K562 (cell line): ENCODE results near the gene TMEM245. TPM values are rescaled to one million over a fixed set of nuclear protein-coding genes. Genes with fewer than 3 reads are reported as not detected.

Experiments used
- BRCA1 ChIP-seq, 2 experiments: fragments of 450-650 bp in 1 of 2; sonication (generic) in 1 of 2; formaldehyde crosslinking in 1 of 2; IDR thresholded peaks; 2 replicates each; pipeline versions ENCODE4 v1.5.0 to v1.6.1; 2017 to 2020; ENCODE audit warnings: mild to moderate bottlenecking in 1 of 2, missing genetic modification reagents in 1 of 2
- CBFA2T3 ChIP-seq: fragments of 450-650 bp; IDR thresholded peaks from 2 replicates; pipeline ENCODE4 v1.6.1; 2017
- KDM5B ChIP-seq: fragments of 200-600 bp; sonication (generic); IDR thresholded peaks from 2 replicates; pipeline ENCODE4 v1.6.1; 2012; ENCODE audit warnings: low read depth, mild to moderate bottlenecking, moderate library complexity, low read length, control low read depth, inconsistent platforms; ENCODE audit not compliant: insufficient replicate concordance
- KLF13 ChIP-seq: fragments of 450-650 bp; IDR thresholded peaks from 2 replicates; pipeline ENCODE4 v1.6.1; 2016; ENCODE audit warnings: missing genetic modification characterization, low read depth, mild to moderate bottlenecking, missing compliant biosample characterization, moderate library complexity, borderline replicate concordance
- MEIS2 ChIP-seq: fragments of 450-650 bp; IDR thresholded peaks from 2 replicates; pipeline ENCODE4 v1.6.1; 2014; ENCODE audit warnings: mild to moderate bottlenecking; ENCODE audit not compliant: partially characterized antibody
- MNT ChIP-seq, 2 experiments: fragments of 450-650 bp; conservative IDR thresholded peaks; 2 replicates each; pipeline ENCODE4 v1.6.1; 2017; ENCODE audit warnings: mild to moderate bottlenecking in 2 of 2, moderate library complexity in 2 of 2
- POLR2B ChIP-seq: fragments of 450-650 bp; IDR thresholded peaks from 2 replicates; pipeline ENCODE4 v1.6.1; 2018; ENCODE audit warnings: low read depth; ENCODE audit not compliant: partially characterized antibody
- STAT5A ChIP-seq: IDR thresholded peaks from 2 replicates; pipeline ENCODE4 v1.6.1; 2012; ENCODE audit warnings: low read length, inconsistent platforms, borderline replicate concordance
- TARDBP ChIP-seq: fragments of 450-650 bp; IDR thresholded peaks from 2 replicates; pipeline ENCODE4 v1.6.1; 2016
- TOE1 ChIP-seq, 2 experiments: fragments of 450-650 bp in 1 of 2; sonication (generic) in 1 of 2; formaldehyde crosslinking in 1 of 2; IDR thresholded peaks; 2 replicates each; pipeline versions ENCODE4 v1.7.1 to v1.8.0; 2016 to 2022; ENCODE audit warnings: borderline replicate concordance in 2 of 2, mild to moderate bottlenecking in 2 of 2, antibody characterized with exemption in 1 of 2, inconsistent platforms in 1 of 2, low read depth in 1 of 2, missing genetic modification reagents in 1 of 2, moderate library complexity in 1 of 2
- ZNF174 ChIP-seq: fragments of 250-450 bp; sonication (Bioruptor Pico); IDR thresholded peaks from 2 replicates; pipeline ENCODE4 v1.4.0; 2020; ENCODE audit warnings: mild to moderate bottlenecking
- ZNF280B ChIP-seq: fragments of 250-450 bp; sonication (Bioruptor Pico); IDR thresholded peaks from 2 replicates; pipeline ENCODE4 v1.5.1; 2021; ENCODE audit warnings: mild to moderate bottlenecking
- polyA plus RNA-seq, 8 experiments: library from polyadenylated mRNA; depleted of rRNA in 4 of 8; stranded (reverse) in 5 of 8; unstranded in 3 of 8; fragments of >200 nt; fragmentation: Nextera tagmentation in 2 of 8; fragmentation: Illumina TruSeq in 1 of 8; extraction: Ambion mirVana in 2 of 8; extraction: Trizol in 1 of 8; gene quantifications; 2 replicates each; pipeline versions ENCODE4 v1.2.1 to v1.2.3, GENCODE V29; 2011 to 2014; ENCODE audit warnings: inconsistent platforms in 1 of 8, missing spikeins in 1 of 8
- total RNA-seq, 7 experiments: library from RNA; depleted of rRNA in 6 of 7; stranded (reverse); fragments of >200 nt in 6 of 7; fragmentation: Illumina TruSeq in 2 of 7; extraction: Trizol in 2 of 7; gene quantifications; 2 replicates each; pipeline versions ENCODE4 v1.2.1 to v1.2.3, GENCODE V29; 2011 to 2021; ENCODE audit warnings: low replicate concordance in 1 of 7
- TF ChIP-seq, protein P1 (sequence below): fragments of 450-650 bp; formaldehyde crosslinking; IDR thresholded peaks from 2 replicates; pipeline ENCODE4 v1.4.0; 2020; ENCODE audit warnings: mild to moderate bottlenecking, moderate library complexity

Gene TMEM245
- total and polyA plus RNA-seq, 9 of the 15 experiments (the other 6 are each of a cell fraction or from before 2014, with no cell fraction given), result 8.5 to 43.2 (median 24.3) TPM

- TF ChIP-seq ZNF280B (CRISPR knock-in tag), result no peak
- no peak for TF ChIP-seq ZNF174 (CRISPR knock-in tag)
- TF ChIP-seq, protein P1, sequence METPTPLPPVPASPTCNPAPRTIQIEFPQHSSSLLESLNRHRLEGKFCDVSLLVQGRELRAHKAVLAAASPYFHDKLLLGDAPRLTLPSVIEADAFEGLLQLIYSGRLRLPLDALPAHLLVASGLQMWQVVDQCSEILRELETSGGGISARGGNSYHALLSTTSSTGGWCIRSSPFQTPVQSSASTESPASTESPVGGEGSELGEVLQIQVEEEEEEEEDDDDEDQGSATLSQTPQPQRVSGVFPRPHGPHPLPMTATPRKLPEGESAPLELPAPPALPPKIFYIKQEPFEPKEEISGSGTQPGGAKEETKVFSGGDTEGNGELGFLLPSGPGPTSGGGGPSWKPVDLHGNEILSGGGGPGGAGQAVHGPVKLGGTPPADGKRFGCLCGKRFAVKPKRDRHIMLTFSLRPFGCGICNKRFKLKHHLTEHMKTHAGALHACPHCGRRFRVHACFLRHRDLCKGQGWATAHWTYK (CRISPR knock-in tag), result no peak
- TF ChIP-seq KLF13, result no peak
- no peak for TF ChIP-seq POLR2B
- TF ChIP-seq CBFA2T3, result no peak
- no peak for TF ChIP-seq BRCA1 (IDR thresholded peaks at IDR 0.05)
- TF ChIP-seq BRCA1 (CRISPR knock-in tag; IDR thresholded peaks at IDR 0.05), result no peak
- peak in 1 of 2 experiments; percentile 48; a peak in 3 of 4 replicates for TF ChIP-seq MNT (conservative IDR thresholded peaks at IDR 0.05)
- TF ChIP-seq KDM5B, result no peak
- TF ChIP-seq TARDBP, result no peak
- no peak for TF ChIP-seq MEIS2
- no peak for TF ChIP-seq STAT5A
- TF ChIP-seq TOE1 (IDR thresholded peaks at IDR 0.05; ENCODE audit: borderline replicate concordance), result no peak
- no peak for TF ChIP-seq TOE1 (CRISPR knock-in tag; IDR thresholded peaks at IDR 0.05; ENCODE audit: borderline replicate concordance, low read depth)
- TF ChIP-seq, all 486 proteins: peak for 45
These were observed 107.5 kb downstream of the TMEM245 start (continued) for GRCh38 chr9:109012009-109012875.
